ENCODE results near the gene ECHS1.

ECHS1 gene

DNA sequence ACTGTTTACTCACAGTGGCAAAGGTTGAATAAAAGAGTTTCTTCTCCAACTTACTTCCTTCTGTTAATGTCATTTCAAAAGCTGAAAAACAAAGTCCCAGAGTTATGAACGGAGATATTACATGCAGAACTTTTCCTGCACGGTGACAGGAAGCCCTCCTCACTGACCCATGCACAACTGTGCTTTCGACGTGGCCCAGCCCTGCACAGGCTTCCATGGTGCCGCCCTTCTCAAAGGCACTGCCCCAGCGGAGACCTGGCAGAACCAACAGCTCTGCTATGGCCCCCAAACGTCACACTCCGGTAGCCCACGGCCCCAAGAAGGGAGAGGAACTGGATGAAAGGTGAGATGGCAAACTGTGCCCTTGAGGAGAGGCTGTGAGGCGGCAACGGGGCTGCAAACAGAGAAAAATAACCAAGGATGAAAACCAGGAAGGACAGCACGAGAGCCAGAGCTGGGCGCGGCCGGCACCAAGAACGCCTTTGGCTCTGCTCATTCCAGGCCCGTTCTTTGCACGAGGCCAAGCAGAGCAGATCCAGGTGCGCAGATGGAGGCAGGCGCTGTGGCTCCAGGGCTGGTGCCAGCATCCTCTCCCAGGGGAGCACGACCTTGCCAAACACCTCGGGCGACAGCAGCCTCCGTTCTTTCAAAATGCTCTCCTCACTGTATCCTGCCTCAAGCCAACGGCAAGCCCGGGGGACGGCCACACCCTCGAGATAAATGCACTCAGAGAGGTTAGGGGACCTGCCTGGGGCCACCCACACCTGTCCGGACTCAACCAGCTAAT is 8.3 kb downstream of the ECHS1 start:
- in situ Hi-C loops (cut with MboI; ENCODE audit: low sequenced_read_pairs, unreplicated experiment): no loop called here
- DNase-seq (ENCODE audit: low spot score): no peak
- TF ChIP-seq, protein P1, sequence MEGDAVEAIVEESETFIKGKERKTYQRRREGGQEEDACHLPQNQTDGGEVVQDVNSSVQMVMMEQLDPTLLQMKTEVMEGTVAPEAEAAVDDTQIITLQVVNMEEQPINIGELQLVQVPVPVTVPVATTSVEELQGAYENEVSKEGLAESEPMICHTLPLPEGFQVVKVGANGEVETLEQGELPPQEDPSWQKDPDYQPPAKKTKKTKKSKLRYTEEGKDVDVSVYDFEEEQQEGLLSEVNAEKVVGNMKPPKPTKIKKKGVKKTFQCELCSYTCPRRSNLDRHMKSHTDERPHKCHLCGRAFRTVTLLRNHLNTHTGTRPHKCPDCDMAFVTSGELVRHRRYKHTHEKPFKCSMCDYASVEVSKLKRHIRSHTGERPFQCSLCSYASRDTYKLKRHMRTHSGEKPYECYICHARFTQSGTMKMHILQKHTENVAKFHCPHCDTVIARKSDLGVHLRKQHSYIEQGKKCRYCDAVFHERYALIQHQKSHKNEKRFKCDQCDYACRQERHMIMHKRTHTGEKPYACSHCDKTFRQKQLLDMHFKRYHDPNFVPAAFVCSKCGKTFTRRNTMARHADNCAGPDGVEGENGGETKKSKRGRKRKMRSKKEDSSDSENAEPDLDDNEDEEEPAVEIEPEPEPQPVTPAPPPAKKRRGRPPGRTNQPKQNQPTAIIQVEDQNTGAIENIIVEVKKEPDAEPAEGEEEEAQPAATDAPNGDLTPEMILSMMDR (IDR thresholded peaks at IDR 0.05; ENCODE audit: borderline replicate concordance, control extremely low read depth, extremely low read depth, insufficient read depth, missing control alignments): no peak

DNA sequence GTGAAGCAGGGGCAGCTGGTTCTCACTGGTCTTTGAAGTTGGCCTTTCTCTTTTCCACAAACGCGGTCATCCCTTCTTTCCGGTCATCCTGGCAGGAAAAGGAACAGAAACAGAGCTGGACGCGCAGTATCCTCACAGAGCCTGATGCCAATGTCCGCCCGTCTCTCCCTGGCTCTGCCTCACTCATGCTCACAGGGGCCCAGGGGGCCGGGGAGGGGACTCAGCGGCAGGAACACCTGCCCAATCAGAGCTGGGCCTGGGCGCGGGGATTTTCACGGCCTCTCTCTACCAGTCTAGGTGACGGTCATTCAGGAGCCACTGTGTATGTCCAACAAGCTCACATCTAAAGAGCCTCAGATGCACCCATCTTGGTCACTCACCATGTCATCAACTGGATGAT is 10.3 kb downstream of the ECHS1 start:
- TF ChIP-seq, protein P1 (IDR thresholded peaks at IDR 0.05; ENCODE audit: borderline replicate concordance, control extremely low read depth, extremely low read depth, insufficient read depth, missing control alignments): no peak
- in situ Hi-C loops (cut with MboI; ENCODE audit: low sequenced_read_pairs, unreplicated experiment): no loop called here
- no peak for DNase-seq (ENCODE audit: low spot score)

DNA sequence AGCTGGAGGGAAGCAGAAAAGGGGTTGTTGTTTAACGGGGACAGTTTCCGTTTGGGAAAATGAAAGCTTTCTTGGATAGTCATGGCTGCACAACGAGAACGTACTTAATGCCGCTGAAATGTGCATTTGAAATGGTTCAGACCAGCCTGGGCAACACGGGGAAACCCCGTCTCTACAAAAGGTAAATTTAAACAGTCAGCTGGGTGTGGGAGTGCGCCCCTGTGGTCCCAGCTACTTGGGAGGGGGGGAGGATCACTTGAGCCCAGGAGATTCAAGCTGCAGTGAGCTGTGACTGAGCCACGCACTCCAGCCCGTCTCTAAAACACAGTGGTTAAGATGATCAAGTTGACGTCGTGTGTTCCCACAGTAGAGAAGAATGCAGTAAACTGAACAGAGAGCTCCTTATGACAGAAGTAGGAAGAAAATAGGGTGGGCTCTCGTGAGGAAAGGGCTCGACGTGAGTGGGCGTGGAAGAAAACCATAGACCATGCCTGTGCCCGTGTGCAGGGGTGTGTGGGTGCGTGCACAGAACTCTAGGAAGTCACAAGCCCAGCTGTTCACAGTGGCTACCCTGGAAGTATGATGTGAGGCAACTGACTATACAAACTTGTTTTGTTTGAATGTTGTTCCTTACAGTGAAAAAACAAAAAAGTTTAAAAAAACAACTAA is 11.2 kb downstream of the ECHS1 start:
- DNase-seq (ENCODE audit: low spot score): no peak
- TF ChIP-seq, protein P1 (IDR thresholded peaks at IDR 0.05; ENCODE audit: borderline replicate concordance, control extremely low read depth, extremely low read depth, insufficient read depth, missing control alignments): no peak
- in situ Hi-C loops (cut with MboI; ENCODE audit: low sequenced_read_pairs, unreplicated experiment): no loop called here

DNA sequence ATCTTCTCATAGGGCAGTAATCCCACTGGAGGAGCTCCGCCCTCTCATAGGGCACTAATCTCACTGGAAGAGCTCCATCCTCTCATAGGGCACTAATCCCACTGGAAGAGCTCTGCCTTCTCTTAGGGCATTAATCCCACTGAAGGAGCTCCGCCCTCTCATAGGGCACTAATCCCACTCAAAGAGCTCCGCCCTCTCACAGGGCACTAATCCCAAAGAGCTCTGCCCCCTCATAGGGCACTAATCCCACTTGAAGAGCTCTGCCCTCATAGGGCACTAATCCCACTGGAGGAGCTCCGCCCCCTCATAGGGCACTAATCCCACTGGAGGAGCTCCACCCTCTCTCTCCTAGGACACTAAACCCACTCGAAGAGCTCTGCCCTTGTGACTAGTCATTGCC is 11.9 kb downstream of the ECHS1 start:
- no peak for DNase-seq (ENCODE audit: low spot score)
- TF ChIP-seq, protein P1 (IDR thresholded peaks at IDR 0.05; ENCODE audit: borderline replicate concordance, control extremely low read depth, extremely low read depth, insufficient read depth, missing control alignments): no peak
- in situ Hi-C loops (cut with MboI; ENCODE audit: low sequenced_read_pairs, unreplicated experiment): no loop called here

DNA sequence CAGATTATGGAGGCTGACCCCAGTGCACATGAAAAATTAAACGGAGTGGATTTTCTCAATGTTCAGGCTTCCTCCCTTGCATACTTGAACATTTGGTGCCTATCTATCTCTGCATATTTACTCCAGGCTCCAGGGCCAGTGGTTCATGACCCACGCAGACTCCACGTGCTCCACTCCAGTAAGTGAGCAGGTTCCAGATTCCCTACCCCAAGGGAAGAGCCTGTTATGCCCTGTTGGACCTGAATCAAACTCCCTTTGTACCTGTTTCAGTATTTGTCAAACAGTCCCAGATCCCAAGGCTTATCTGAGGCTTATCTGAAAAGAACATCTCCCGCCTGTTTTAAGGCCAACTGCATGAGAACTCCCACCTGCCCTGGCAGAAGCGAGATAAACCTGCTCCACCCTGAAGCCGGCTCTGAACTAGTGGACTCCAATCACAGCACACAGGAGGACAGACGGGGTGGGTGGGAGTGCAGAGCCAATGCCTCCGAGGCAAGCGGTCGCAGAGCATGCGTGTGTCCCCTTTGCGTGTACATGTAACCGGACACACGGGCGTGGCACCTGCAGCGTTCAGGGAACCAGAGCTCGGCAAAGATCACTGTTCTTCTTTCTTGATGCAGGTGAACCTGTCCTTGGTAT is 13.1 kb downstream of the ECHS1 start:
- in situ Hi-C loops (cut with MboI; ENCODE audit: low sequenced_read_pairs, unreplicated experiment): no loop called here
- DNase-seq (ENCODE audit: low spot score): no peak
- TF ChIP-seq, protein P1 (IDR thresholded peaks at IDR 0.05; ENCODE audit: borderline replicate concordance, control extremely low read depth, extremely low read depth, insufficient read depth, missing control alignments): no peak

DNA sequence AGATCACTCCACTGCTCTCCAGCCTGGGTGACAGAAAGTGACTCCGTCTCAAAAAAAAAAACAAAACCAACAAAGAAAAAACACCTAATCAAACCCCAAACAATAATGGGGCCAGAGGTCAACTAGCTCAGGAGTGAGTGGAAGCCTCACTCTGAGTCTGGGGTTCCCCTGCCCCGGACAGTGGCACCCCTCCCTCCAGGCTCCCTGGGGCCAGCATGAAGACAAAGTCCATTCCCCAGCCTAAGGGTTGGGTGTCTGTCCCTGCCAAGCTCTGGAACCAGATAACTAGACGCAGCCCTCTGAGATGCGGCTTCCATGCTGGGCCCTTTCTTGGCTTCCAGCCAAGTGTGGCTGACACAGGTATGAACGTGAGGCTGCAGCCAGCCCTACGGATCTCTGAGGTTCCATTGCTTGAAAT is 13.6 kb downstream of the ECHS1 start:
- TF ChIP-seq, protein P1 (IDR thresholded peaks at IDR 0.05; ENCODE audit: borderline replicate concordance, control extremely low read depth, extremely low read depth, insufficient read depth, missing control alignments): no peak
- in situ Hi-C loops (cut with MboI; ENCODE audit: low sequenced_read_pairs, unreplicated experiment): no loop called here
- no peak for DNase-seq (ENCODE audit: low spot score)

Data from GM13976 (cell line).